Motor neuron (in vitro differentiated cells): ENCODE data around the gene RHOT2. TPM values are rescaled to one million over a fixed set of nuclear protein-coding genes. Genes with fewer than 3 reads are reported as not detected.

Experiments
- ATAC-seq, 8 experiments: fragments of 200-7000 bp; cut with Tn5 transposase; replicated peaks in 6 of 8; 2 replicates each; pipeline ENCODE4 v1.8.0; 2021; ENCODE audit warnings: mild to moderate bottlenecking in 8 of 8, moderate library complexity in 8 of 8
- H3K27ac ChIP-seq, 2 donors: fragments of 250-450 bp; sonication (Bioruptor Pico); 2 replicates each; pipeline ENCODE4 v1.9.0; 2021; ENCODE audit warnings: antibody characterized with exemption in 2 of 2, mild to moderate bottlenecking in 2 of 2, moderate library complexity in 1 of 2
- H3K4me1 ChIP-seq, 2 donors: fragments of 250-450 bp; sonication (Bioruptor Pico); replicated peaks in 1 of 2; 2 replicates each; pipeline ENCODE4 v1.6.1; 2021; ENCODE audit warnings: antibody characterized with exemption in 2 of 2, mild to moderate bottlenecking in 2 of 2, moderate library complexity in 1 of 2
- H3K4me3 ChIP-seq, 5 donors: fragments of 250-450 bp; sonication (Bioruptor Pico); 2 replicates each; pipeline ENCODE4 v1.9.0; 2021; ENCODE audit warnings: antibody characterized with exemption in 5 of 5, mild to moderate bottlenecking in 5 of 5, moderate library complexity in 4 of 5
- WGBS, 10 experiments: fragments of 450-650 bp; shearing (Covaris generic); methylation state at CpG; one replicate each; pipeline ENCODE4 v1.0.0; 2022; 5-methylcytosine and 5-hydroxymethylcytosine counted together
- in situ Hi-C, 9 experiments: fragments of 400-800 bp; cut with MboI; loops; one replicate each; pipeline ENCODE4 v1.15.0; 2021; ENCODE audit warnings: low sequenced_read_pairs in 9 of 9, low pct_unique_long_range_greater_than_20kb in 2 of 9; ENCODE audit not compliant: unreplicated experiment in 9 of 9
- total RNA-seq, 8 experiments: library from RNA; unstranded; fragments of 300-600 nt; gene quantifications; 2 replicates each; pipeline versions ENCODE4 v1.2.3 to v1.2.4, GENCODE V29; 2022

Gene RHOT2
- total RNA-seq, 8 experiments from 2014 or later = 30.6 to 119 (median 51.7) TPM

GRCh38 chr16:660132-660458 is 7.8 kb upstream of the RHOT2 start:
- H3K4me3 ChIP-seq = no peak overlapping the region

GRCh38 chr16:660459-661183 is 7.3 kb upstream of the RHOT2 start:
- WGBS, 10 experiments = 80% methylated on average over 1 of the region's 43 CpGs; no CpG with 5 or more reads in 9 of the 10 experiments
- in situ Hi-C loops = no loop called here
- H3K4me3 ChIP-seq = peak overlapping the region in 1 of 5 donors; percentile 0
- peaks cover 11 to 12% of the 10 kb centered on the region in 2 donors for H3K4me1 ChIP-seq
- H3K27ac ChIP-seq = peak overlapping the region; percentile 38 to 75
- peak; percentile 21 to 96 (median 86) for ATAC-seq

More at GRCh38 chr16:660132-660458, 7.8 kb upstream of the RHOT2 start:
- Histone ChIP-seq H3K27ac (peak overlapping the region in 1 of 2 donors; percentile 35), H3K4me1 (peaks cover 11 to 12% of the 10 kb centered on the region in 2 donors)
- 83% methylated on average over 1 of the region's 6 CpGs; no CpG with 5 or more reads in 9 of the 10 experiments for WGBS, 10 experiments
- in situ Hi-C loops = no loop called here
- ATAC-seq = no peak

GRCh38 chr16:661184-661821 is 6.6 kb upstream of the RHOT2 start:
- 40 to 100% (median 87%) methylated on average over 1 to 5 of the region's 35 CpGs; no CpG with 5 or more reads in 6 of the 10 experiments for WGBS, 10 experiments
- in situ Hi-C loops = no loop called here
- Histone ChIP-seq H3K4me1 (peaks cover 11 to 12% of the 10 kb centered on the region in 2 donors), H3K4me3 (no peak overlapping the region), H3K27ac (peak overlapping the region; percentile 38 to 75)
- ATAC-seq = peak in 2 of 8 experiments; percentile 10 to 24

- no peak for ATAC-seq
- peaks cover 11 to 12% of the 10 kb centered on the region in 2 donors for H3K4me1 ChIP-seq
- no peak overlapping the region for H3K4me3 ChIP-seq
- in situ Hi-C loops = no loop called here
- H3K27ac ChIP-seq = no peak overlapping the region
- WGBS, 10 experiments = 60 to 100% (median 91%) methylated on average over 1 to 4 of the region's 19 CpGs; no CpG with 5 or more reads in 6 of the 10 experiments
Observed at GRCh38 chr16:662095-662494, 5.8 kb upstream of the RHOT2 start.

- peaks cover 14% of the 10 kb centered on the region in 2 donors for H3K4me1 ChIP-seq
- no peak overlapping the region for H3K27ac ChIP-seq
- 93 to 100% (median 100%) methylated on average over 1 to 5 of the region's 21 CpGs; no CpG with 5 or more reads in 7 of the 10 experiments for WGBS, 10 experiments
- in situ Hi-C loops = no loop called here
- ATAC-seq = no peak
- H3K4me3 ChIP-seq = no peak overlapping the region
Observed at GRCh38 chr16:662597-662996, 5.3 kb upstream of the RHOT2 start.

GRCh38 chr16:666572-666971 is 1.4 kb upstream of the RHOT2 start:
- H3K4me1 ChIP-seq = peaks cover 10 to 12% of the 10 kb centered on the region in 2 donors
- no peak overlapping the region for H3K4me3 ChIP-seq
- no peak overlapping the region for H3K27ac ChIP-seq
- WGBS, 10 experiments = 67 to 100% (median 100%) methylated on average over 1 to 5 of the region's 13 CpGs; no CpG with 5 or more reads in 5 of the 10 experiments
- in situ Hi-C loops = no loop called here
- no peak for ATAC-seq

- peaks cover 10 to 11% of the 10 kb centered on the region in 2 donors for H3K4me1 ChIP-seq
- no peak for ATAC-seq
- peak overlapping the region in 1 of 2 donors; percentile 29 for H3K27ac ChIP-seq
- 77 to 100% (median 88%) methylated on average over 1 to 8 of the region's 22 CpGs; no CpG with 5 or more reads in 4 of the 10 experiments for WGBS, 10 experiments
- in situ Hi-C loops = no loop called here
- H3K4me3 ChIP-seq = peak overlapping the region in 2 of 5 donors; percentile 53 to 57
Observed at GRCh38 chr16:667113-667779, 686 bp upstream of the RHOT2 start.

GRCh38 chr16:668519-669171 is 713 bp downstream of the RHOT2 start:
- WGBS, 10 experiments = 0 to 18% (median 12%) methylated on average over 2 to 39 of the region's 50 CpGs; no CpG with 5 or more reads in 6 of the 10 experiments
- Histone ChIP-seq H3K4me3 (peak overlapping the region; percentile 48 to 88 (median 57)), H3K27ac (peak overlapping the region; percentile 14 to 29), H3K4me1 (peaks cover 10 to 11% of the 10 kb centered on the region in 2 donors)
- peak in 3 of 8 experiments; percentile 6 to 17 (median 8) for ATAC-seq
- in situ Hi-C loops = no loop called here

GRCh38 chr16:669666-670065 is 1.7 kb downstream of the RHOT2 start:
- ATAC-seq = no peak
- in situ Hi-C loops = no loop called here
- WGBS, 10 experiments = 100% methylated on average over 1 of the region's 13 CpGs; no CpG with 5 or more reads in 9 of the 10 experiments
- Histone ChIP-seq H3K27ac (no peak overlapping the region), H3K4me1 (peaks cover 10 to 11% of the 10 kb centered on the region in 2 donors), H3K4me3 (no peak overlapping the region)

- Histone ChIP-seq H3K27ac (no peak overlapping the region), H3K4me3 (no peak overlapping the region), H3K4me1 (peaks cover 16 to 18% of the 10 kb centered on the region in 2 donors)
- 80 to 100% (median 91%) methylated on average over 1 to 14 of the region's 52 CpGs; no CpG with 5 or more reads in 6 of the 10 experiments for WGBS, 10 experiments
- in situ Hi-C loops = no loop called here
- no peak for ATAC-seq
Observed at GRCh38 chr16:670485-671352, 2.8 kb downstream of the RHOT2 start.

- H3K27ac ChIP-seq = no peak overlapping the region
- WGBS, 10 experiments = 80% methylated on average over 3 of the region's 40 CpGs; no CpG with 5 or more reads in 9 of the 10 experiments
- in situ Hi-C loops = no loop called here
- H3K4me1 ChIP-seq = peaks cover 18 to 19% of the 10 kb centered on the region in 2 donors
- no peak overlapping the region for H3K4me3 ChIP-seq
- no peak for ATAC-seq
Observed at GRCh38 chr16:671353-672131, 3.6 kb downstream of the RHOT2 start.
